Transverse colon (tissue), 4 donors: ENCODE measurements around the gene SGIP1. TPM values are rescaled to one million over a fixed set of nuclear protein-coding genes. Genes with fewer than 3 reads are reported as not detected.

Source experiments
- DNase-seq: peaks from one replicate; pipeline ENCODE4 v3.0.0-alpha.2; 2019
- H3K27ac ChIP-seq, 4 donors: fragments of 200-600 bp; sonication (generic); 2 replicates each; pipeline ENCODE4 v1.5.1; 2016 to 2018; ENCODE audit warnings: inconsistent platforms in 4 of 4
- H3K27me3 ChIP-seq: fragments of 200-600 bp; sonication (generic); 2 replicates; pipeline ENCODE4 v1.5.1; 2017; ENCODE audit warnings: inconsistent platforms
- H3K36me3 ChIP-seq, 4 donors: fragments of 200-600 bp; sonication (generic); 2 replicates each; pipeline ENCODE4 v1.5.1; 2017 to 2019; ENCODE audit warnings: inconsistent platforms in 4 of 4
- H3K4me1 ChIP-seq, 4 donors: fragments of 200-600 bp; sonication (generic); 2 replicates each; pipeline ENCODE4 v1.5.1; 2017 to 2020; ENCODE audit warnings: inconsistent platforms in 4 of 4
- H3K4me3 ChIP-seq, 4 donors: fragments of 200-600 bp; sonication (generic); 1 replicate in 1 of 4; 2 replicates in 3 of 4; pipeline versions ENCODE4 v1.5.1 to v1.6.1; 2017 to 2019; ENCODE audit warnings: inconsistent platforms in 4 of 4
- H3K9me3 ChIP-seq, 2 donors: fragments of 200-600 bp; sonication (generic); 2 replicates each; pipeline ENCODE4 v1.5.1; 2017 to 2019; ENCODE audit warnings: inconsistent platforms in 2 of 2
- CTCF ChIP-seq, 5 experiments: fragments of 200-600 bp in 3 of 5; fragments of 450-650 bp in 2 of 5; sonication (generic) in 3 of 5; IDR thresholded peaks; 1 replicate in 2 of 5; 2 replicates in 3 of 5; pipeline ENCODE4 v1.5.1; 2016 to 2017; ENCODE audit warnings: antibody characterized with exemption in 5 of 5, inconsistent platforms in 3 of 5, mild to moderate bottlenecking in 2 of 5, moderate library complexity in 1 of 5
- EP300 ChIP-seq: sonication (generic); formaldehyde crosslinking; IDR thresholded peaks from one replicate; pipeline ENCODE4 v1.6.1; 2017; ENCODE audit warnings: antibody characterized with exemption, low read depth
- POLR2A ChIP-seq: fragments of 450-650 bp; IDR thresholded peaks from one replicate; pipeline ENCODE4 v1.6.1; 2016; ENCODE audit warnings: antibody characterized with exemption, mild to moderate bottlenecking, moderate library complexity
- POLR2AphosphoS5 ChIP-seq, 3 donors: sonication (generic); formaldehyde crosslinking; IDR thresholded peaks; one replicate each; pipeline ENCODE4 v1.6.1; 2016; ENCODE audit warnings: antibody characterized with exemption in 3 of 3
- WGBS, 2 donors: methylation state at CpG; one replicate each; pipeline ENCODE4 v1.1.5; 2018; ENCODE audit warnings: low coverage in 1 of 2; 5-methylcytosine and 5-hydroxymethylcytosine counted together
- in situ Hi-C, 4 donors: fragments of 200-750 bp; cut with MboI; loops; one replicate each; pipeline versions ENCODE4 v1.15.0 to v1.15.1; 2017; ENCODE audit warnings: low sequenced_read_pairs in 3 of 4, low pct_ligation_motif_present in 1 of 4, low pct_unique_long_range_greater_than_20kb in 1 of 4
- intact Hi-C: fragments of 100-400 bp; cut with DNase I; formaldehyde crosslinking; loops from one replicate; pipeline ENCODE4 v1.15.1; 2023; ENCODE audit warnings: low total_unique reads
- total RNA-seq, 4 donors: library from RNA; depleted of rRNA; stranded (reverse); fragments of >200 nt; gene quantifications; one replicate each; pipeline ENCODE4 v1.1.0, GENCODE V29; 2016

Gene SGIP1
- total RNA-seq, 4 donors from 2014 or later, result 1.4 to 1.8 TPM; not detected in 2

GRCh38 chr1:66628926-66629325 is 95.0 kb downstream of the SGIP1 start:
- in situ Hi-C loops, result no loop called here
- 67 to 83% methylated on average over 1 of the region's 1 CpG for WGBS, 2 donors
- Histone ChIP-seq H3K36me3 (no peaks in the 10 kb centered on the region), H3K27me3 (no peaks in the 10 kb centered on the region), H3K4me1 (no peaks in the 10 kb centered on the region), H3K4me3 (no peak overlapping the region), H3K9me3 (no peaks in the 10 kb centered on the region), H3K27ac (no peak overlapping the region)
- no peak for TF ChIP-seq CTCF (IDR thresholded peaks at IDR 0.05)
- intact Hi-C loops, result no loop called here
- DNase-seq, result no peak

GRCh38 chr1:66633159-66633558 is 99.2 kb downstream of the SGIP1 start:
- intact Hi-C loops, result no loop called here
- no peak overlapping the region for H3K27ac ChIP-seq
- H3K27me3 ChIP-seq, result no peaks in the 10 kb centered on the region
- in situ Hi-C loops, result no loop called here
- no peak for TF ChIP-seq CTCF (IDR thresholded peaks at IDR 0.05)
- no peaks in the 10 kb centered on the region for H3K4me1 ChIP-seq
- H3K4me3 ChIP-seq, result no peak overlapping the region
- H3K9me3 ChIP-seq, result no peaks in the 10 kb centered on the region
- H3K36me3 ChIP-seq, result no peaks in the 10 kb centered on the region
- WGBS, 2 donors, result 46 to 85% methylated on average over 1 of the region's 1 CpG
- no peak for DNase-seq

DNA sequence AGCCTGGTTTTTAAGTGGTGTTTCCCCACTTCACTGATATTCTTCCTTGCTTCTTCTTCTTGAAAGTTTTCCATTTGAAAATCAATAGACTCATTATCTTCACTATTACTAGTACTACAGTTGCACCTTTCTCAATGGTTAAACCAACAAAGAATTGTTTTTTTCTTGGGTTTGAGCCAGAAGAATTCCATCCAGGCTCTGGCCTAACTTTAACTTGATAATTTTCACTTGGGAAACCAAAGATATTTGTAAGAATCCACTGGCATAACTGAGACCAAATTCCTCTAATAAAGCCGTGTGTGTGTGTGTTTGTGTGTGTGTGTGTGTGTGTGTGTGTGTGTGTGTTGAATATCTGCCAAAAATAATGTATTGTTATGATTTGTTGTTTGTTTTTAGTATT is 103.2 kb downstream of the SGIP1 start:
- Histone ChIP-seq H3K27ac (no peak overlapping the region), H3K4me3 (no peak overlapping the region), H3K36me3 (no peaks in the 10 kb centered on the region), H3K9me3 (no peaks in the 10 kb centered on the region), H3K4me1 (no peaks in the 10 kb centered on the region), H3K27me3 (no peaks in the 10 kb centered on the region)
- no peak for DNase-seq
- intact Hi-C loops, result no loop called here
- WGBS, 2 donors, result 62 to 77% methylated on average over 1 of the region's 1 CpG
- in situ Hi-C loops, result no loop called here
- TF ChIP-seq POLR2AphosphoS5 (IDR thresholded peaks at IDR 0.05) (no peak), CTCF (IDR thresholded peaks at IDR 0.05) (no peak), EP300 (no peak), POLR2A (no peak)

DNA sequence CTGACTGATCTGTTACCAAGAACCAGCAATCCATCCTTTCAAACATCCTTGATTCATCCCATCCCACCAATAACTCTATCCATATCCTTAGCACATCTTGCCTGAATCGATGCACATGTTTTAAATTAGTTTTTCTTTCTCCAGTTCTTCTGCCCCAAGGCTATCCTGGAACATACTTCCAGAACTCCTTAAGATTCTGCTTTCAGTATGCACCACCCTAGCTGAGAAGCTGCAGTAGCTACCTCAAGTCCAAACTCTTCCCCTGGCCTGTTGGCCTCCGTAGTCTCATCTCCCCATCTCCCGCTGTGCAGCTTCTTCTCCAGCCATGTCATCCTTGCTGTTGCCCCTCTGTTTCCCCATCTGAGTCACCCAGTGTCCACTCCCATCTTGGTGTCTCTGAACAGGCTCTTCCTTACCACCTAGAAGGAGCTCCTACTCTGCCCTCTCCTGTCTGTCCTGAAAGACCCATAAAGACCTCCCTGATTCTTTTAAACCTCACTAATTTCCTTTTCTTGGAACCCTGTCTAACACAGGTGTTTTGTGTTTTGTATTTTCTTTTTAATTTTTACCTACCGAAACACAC is 108.0 kb downstream of the SGIP1 start:
- Histone ChIP-seq H3K27ac (no peak overlapping the region), H3K27me3 (no peaks in the 10 kb centered on the region), H3K36me3 (no peaks in the 10 kb centered on the region), H3K4me1 (no peaks in the 10 kb centered on the region), H3K4me3 (no peak overlapping the region), H3K9me3 (no peaks in the 10 kb centered on the region)
- no peak for TF ChIP-seq POLR2A
- no peak for DNase-seq
- 87 to 88% methylated on average over 4 of the region's 4 CpGs for WGBS, 2 donors
- in situ Hi-C loops (no loop called here), intact Hi-C loops (no loop called here)

DNA sequence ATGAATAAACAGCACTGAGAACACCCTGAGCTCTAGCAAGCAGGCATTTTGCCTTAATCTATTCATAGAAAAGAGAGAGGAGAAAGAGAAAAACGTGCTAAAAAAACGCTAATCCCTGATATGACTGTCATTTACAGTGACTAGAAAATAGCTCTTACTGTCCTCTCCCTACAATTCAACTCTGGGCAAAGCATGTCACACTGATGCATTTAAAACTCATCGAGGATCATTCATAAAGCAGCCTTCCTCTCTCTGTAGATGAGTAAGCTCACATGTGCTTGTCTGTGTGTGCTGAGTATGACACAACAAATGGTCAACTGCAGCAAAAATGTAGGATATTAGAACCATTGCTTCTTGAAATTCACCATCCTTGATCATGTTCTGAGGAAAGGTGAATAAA is 109.0 kb downstream of the SGIP1 start:
- no peak for DNase-seq
- Histone ChIP-seq H3K4me1 (no peaks in the 10 kb centered on the region), H3K9me3 (no peaks in the 10 kb centered on the region), H3K4me3 (no peak overlapping the region), H3K36me3 (no peaks in the 10 kb centered on the region), H3K27ac (no peak overlapping the region), H3K27me3 (no peaks in the 10 kb centered on the region)
- WGBS, 2 donors, result 57 to 62% methylated on average over 3 of the region's 3 CpGs
- no peak for TF ChIP-seq CTCF (IDR thresholded peaks at IDR 0.05)
- no peak for TF ChIP-seq EP300
- no peak for TF ChIP-seq POLR2A
- no peak for TF ChIP-seq POLR2AphosphoS5 (IDR thresholded peaks at IDR 0.05)
- intact Hi-C loops (no loop called here), in situ Hi-C loops (no loop called here)
